H9 (cell line): ENCODE measurements around the gene SUCLG1. TPM values are rescaled to one million over a fixed set of nuclear protein-coding genes. Genes with fewer than 3 reads are reported as not detected.
A peak's percentile ranks its signal among the peaks of the same experiment; 100 is the strongest.

Source experiments
- DNase-seq: peaks from one replicate; pipeline ENCODE4 v3.0.0-alpha.2; 2017
- H2AFZ ChIP-seq: one replicate; pipeline ENCODE4 v1.6.1; 2013; ENCODE audit warnings: mild to moderate bottlenecking, low read length, control low read depth, moderate library complexity
- H2AK5ac ChIP-seq: 2 replicates; pipeline ENCODE4 v1.6.1; 2013; ENCODE audit warnings: low read length, control low read depth, mixed read lengths; ENCODE audit not compliant: insufficient read length
- H2BK120ac ChIP-seq: one replicate; pipeline ENCODE4 v1.6.1; 2013; ENCODE audit warnings: low read depth, mild to moderate bottlenecking, low read length, control low read depth, inconsistent platforms; ENCODE audit not compliant: poor library complexity, severe bottlenecking
- H2BK12ac ChIP-seq: 2 replicates; pipeline ENCODE4 v1.6.1; 2013; ENCODE audit warnings: low read length, control low read depth, mixed read lengths, low read depth; ENCODE audit not compliant: insufficient read length
- H2BK15ac ChIP-seq: 2 replicates; pipeline ENCODE4 v1.6.1; 2013; ENCODE audit warnings: low read depth, low read length, control low read depth
- H2BK20ac ChIP-seq: one replicate; pipeline ENCODE4 v1.6.1; 2013; ENCODE audit warnings: low read depth, mild to moderate bottlenecking, low read length, control low read depth, inconsistent platforms; ENCODE audit not compliant: poor library complexity, severe bottlenecking
- H2BK5ac ChIP-seq: 2 replicates; pipeline ENCODE4 v1.6.1; 2013; ENCODE audit warnings: low read length, control low read depth, mixed read lengths; ENCODE audit not compliant: insufficient read length
- H3K14ac ChIP-seq: 2 replicates; pipeline ENCODE4 v1.6.1; 2013; ENCODE audit warnings: low read length, control low read depth; ENCODE audit not compliant: insufficient read depth
- H3K18ac ChIP-seq: 2 replicates; pipeline ENCODE4 v1.6.1; 2013; ENCODE audit warnings: low read depth, mild to moderate bottlenecking, mixed read lengths, low read length, control low read depth; ENCODE audit not compliant: insufficient read length
- H3K23ac ChIP-seq: 2 replicates; pipeline ENCODE4 v1.6.1; 2013; ENCODE audit warnings: low read length, control low read depth, mixed read lengths, low read depth; ENCODE audit not compliant: insufficient read length
- H3K23me2 ChIP-seq: 2 replicates; pipeline ENCODE4 v1.6.1; 2013; ENCODE audit warnings: low read depth, mild to moderate bottlenecking, mixed read lengths, low read length, control low read depth; ENCODE audit not compliant: insufficient read length, poor library complexity, severe bottlenecking
- H3K27ac ChIP-seq: 2 replicates; pipeline ENCODE4 v1.5.1; 2013; ENCODE audit warnings: low read length, control low read depth, mixed read lengths, low read depth; ENCODE audit not compliant: insufficient read length
- H3K27me3 ChIP-seq: 2 replicates; pipeline ENCODE4 v1.6.1; 2013; ENCODE audit warnings: low read length, control low read depth, inconsistent platforms; ENCODE audit not compliant: insufficient read depth
- H3K4ac ChIP-seq: 2 replicates; pipeline ENCODE4 v1.6.1; 2013; ENCODE audit warnings: low read depth, mild to moderate bottlenecking, control low read depth, inconsistent platforms, low read length, moderate library complexity
- H3K4me1 ChIP-seq: 2 replicates; pipeline ENCODE4 v1.6.1; 2013; ENCODE audit warnings: low read length, control low read depth, inconsistent platforms; ENCODE audit not compliant: insufficient read depth
- H3K4me2 ChIP-seq: 2 replicates; pipeline ENCODE4 v1.6.1; 2013; ENCODE audit warnings: low read length, control low read depth, mixed read lengths; ENCODE audit not compliant: insufficient read length, insufficient read depth
- H3K56ac ChIP-seq: 2 replicates; pipeline ENCODE4 v1.6.1; 2013; ENCODE audit warnings: low read depth, mild to moderate bottlenecking, mixed read lengths, low read length, control low read depth; ENCODE audit not compliant: insufficient read length
- H3K79me1 ChIP-seq: 2 replicates; pipeline ENCODE4 v1.6.1; 2013; ENCODE audit warnings: low read depth, mild to moderate bottlenecking, moderate library complexity, low read length, control low read depth, inconsistent platforms; ENCODE audit not compliant: insufficient read depth, poor library complexity, severe bottlenecking
- H3K79me2 ChIP-seq: 2 replicates; pipeline ENCODE4 v1.6.1; 2013; ENCODE audit warnings: low read length, control low read depth, inconsistent platforms; ENCODE audit not compliant: insufficient read depth
- H3K9ac ChIP-seq: 2 replicates; pipeline ENCODE4 v1.6.1; 2013; ENCODE audit warnings: low read length, control low read depth, mixed read lengths; ENCODE audit not compliant: insufficient read length; ENCODE audit errors: extremely low read depth
- H3K9me3 ChIP-seq: one replicate; pipeline ENCODE4 v1.6.1; 2013; ENCODE audit warnings: low read depth, low read length, inconsistent platforms; ENCODE audit not compliant: control insufficient read depth
- H3T11ph ChIP-seq: one replicate; pipeline ENCODE4 v1.6.1; 2013; ENCODE audit warnings: mild to moderate bottlenecking, low read length, control low read depth, inconsistent platforms
- H4K20me1 ChIP-seq: one replicate; pipeline ENCODE4 v1.6.1; 2013; ENCODE audit not compliant: control insufficient read depth, insufficient read length, insufficient read depth
- H4K5ac ChIP-seq: 2 replicates; pipeline ENCODE4 v1.6.1; 2013; ENCODE audit warnings: low read depth, mild to moderate bottlenecking, mixed read lengths, low read length, control low read depth; ENCODE audit not compliant: insufficient read length
- H4K8ac ChIP-seq: replicated peaks from 2 replicates; pipeline ENCODE4 v1.6.1; 2013; ENCODE audit warnings: low read length, control low read depth, mixed read lengths, low read depth; ENCODE audit not compliant: insufficient read length
- H4K91ac ChIP-seq: 2 replicates; pipeline ENCODE4 v1.6.1; 2013; ENCODE audit warnings: low read depth, mild to moderate bottlenecking, moderate library complexity, mixed read lengths, low read length, control low read depth; ENCODE audit not compliant: insufficient read length
- H3K27ac Mint-ChIP-seq, 3 experiments: 2 replicates in 2 of 3; 3 replicates in 1 of 3; pipeline ENCODE4 v1.8.0; 2020 to 2021; ENCODE audit warnings: mixed read lengths in 3 of 3, mild to moderate bottlenecking in 1 of 3, moderate library complexity in 1 of 3
- H3K27me3 Mint-ChIP-seq: 2 replicates; pipeline ENCODE4 v1.8.0; 2021; ENCODE audit warnings: low read depth, mild to moderate bottlenecking, moderate library complexity, mixed read lengths
- H3K36me3 Mint-ChIP-seq, 3 experiments: 2 replicates in 2 of 3; 3 replicates in 1 of 3; pipeline ENCODE4 v1.8.0; 2020 to 2021; ENCODE audit warnings: low read depth in 3 of 3, mixed read lengths in 3 of 3; ENCODE audit not compliant: insufficient read depth in 1 of 3
- H3K4me1 Mint-ChIP-seq, 2 experiments: 2 replicates each; pipeline ENCODE4 v1.8.0; 2020; ENCODE audit warnings: mixed read lengths in 2 of 2
- H3K4me3 Mint-ChIP-seq, 2 experiments: 2 replicates in 1 of 2; 3 replicates in 1 of 2; pipeline ENCODE4 v1.8.0; 2020 to 2021; ENCODE audit warnings: mild to moderate bottlenecking in 2 of 2, mixed read lengths in 2 of 2, moderate library complexity in 1 of 2
- H3K9me3 Mint-ChIP-seq, 2 experiments: 2 replicates in 1 of 2; 3 replicates in 1 of 2; pipeline ENCODE4 v1.8.0; 2020; ENCODE audit warnings: mild to moderate bottlenecking in 2 of 2, mixed read lengths in 2 of 2, moderate library complexity in 1 of 2
- CTCF ChIP-seq: fragments of 200-600 bp; sonication (generic); conservative IDR thresholded peaks from 3 replicates; pipeline ENCODE4 v1.8.0; 2021; ENCODE audit warnings: antibody characterized with exemption, mild to moderate bottlenecking
- WGBS: extraction: QIAGEN DNeasy Blood & Tissue Kit; methylation state at CpG from one replicate; pipeline ENCODE4 v1.1.7; 2013; ENCODE audit warnings: missing lambda C conversion rate, low lambda C conversion rate, mixed read lengths; ENCODE audit not compliant: insufficient read length; ENCODE audit errors: extremely low coverage; 5-methylcytosine and 5-hydroxymethylcytosine counted together
- total RNA-seq: library from RNA; stranded (reverse); gene quantifications from 2 replicates; pipeline ENCODE4 v1.2.1, GENCODE V29; 2021

The SUCLG1 gene
- total RNA-seq, 1 experiment from 2014 or later: 40.0 TPM

DNA sequence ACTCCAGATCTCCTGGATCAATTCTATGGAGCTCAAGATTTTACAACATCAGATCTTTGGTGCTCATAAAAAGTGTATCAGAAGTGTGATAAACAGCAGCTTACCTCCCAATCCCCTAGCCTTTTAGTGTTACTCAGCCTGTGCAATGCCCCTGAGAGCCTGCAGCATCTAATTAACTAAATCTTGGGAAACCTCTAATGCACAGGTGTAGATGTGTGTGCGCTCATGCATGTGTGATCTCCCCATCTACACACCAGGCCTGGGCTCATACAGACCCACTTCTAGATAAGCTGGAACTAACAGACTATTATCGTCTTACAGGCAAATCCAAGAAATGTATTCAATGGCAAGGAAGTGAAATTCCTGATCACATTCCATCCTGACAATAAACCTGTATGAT is 7.5 kb downstream of the SUCLG1 start:
- Histone ChIP-seq H4K91ac (no peak overlapping the region), H2BK20ac (no peak overlapping the region), H3K27ac (no peak overlapping the region), H3K18ac (no peak overlapping the region), H3K23me2 (no peaks in the 10 kb centered on the region), H3K9me3 (no peaks in the 10 kb centered on the region), H2BK12ac (no peak overlapping the region), H3K23ac (no peak overlapping the region), H4K8ac (no peak overlapping the region), H3K14ac (no peak overlapping the region), H2AFZ (no peak overlapping the region), H3K4ac (no peak overlapping the region), H2BK15ac (no peak overlapping the region), H2AK5ac (no peak overlapping the region), H4K20me1 (no peaks in the 10 kb centered on the region), H3K4me1 (no peaks in the 10 kb centered on the region), H3K4me2 (no peak overlapping the region), H3K9ac (no peak overlapping the region), H4K5ac (no peak overlapping the region), H2BK5ac (no peak overlapping the region), H3K56ac (no peak overlapping the region), H2BK120ac (no peak overlapping the region), H3K27me3 (no peaks in the 10 kb centered on the region), H3K79me1 (peaks cover 9% of the 10 kb centered on the region), H3K79me2 (peaks cover 8% of the 10 kb centered on the region; the same call in 1 of the 2 replicates), H3T11ph (no peak overlapping the region)
- H3K27ac Mint-ChIP-seq: peak overlapping the region in 1 of 3 experiments; percentile 58; a peak in 2 of 7 replicates
- H3K4me3 Mint-ChIP-seq: no peak overlapping the region
- H3K27me3 Mint-ChIP-seq: no peaks in the 10 kb centered on the region
- H3K4me1 Mint-ChIP-seq: no peaks in the 10 kb centered on the region
- H3K36me3 Mint-ChIP-seq: peaks cover 0 to 7% (median 0%) of the 10 kb centered on the region in 3 experiments; a peak in 2 of 7 replicates
- no peak for TF ChIP-seq CTCF
- no peak for DNase-seq
- WGBS: no CpG with 5 or more reads among the region's 2 CpGs
- H3K9me3 Mint-ChIP-seq: no peaks in the 10 kb centered on the region
